WERI-Rb-1 (cell line): ENCODE measurements around the gene FAM149A.

Experiments
- DNase-seq: peaks from one replicate; pipeline ENCODE4 v3.0.0-alpha.2; 2020
- H3K27ac ChIP-seq: fragments of 250-450 bp; sonication (Bioruptor Pico); 2 replicates; pipeline ENCODE4 v1.5.1; 2020; ENCODE audit warnings: mild to moderate bottlenecking, moderate library complexity
- H3K27me3 ChIP-seq: fragments of 250-450 bp; sonication (Bioruptor Pico); 2 replicates; pipeline ENCODE4 v1.5.1; 2021; ENCODE audit warnings: mild to moderate bottlenecking, low read depth, moderate library complexity; ENCODE audit not compliant: insufficient read depth, severe bottlenecking
- H3K36me3 ChIP-seq: fragments of 250-450 bp; sonication (Bioruptor Pico); 2 replicates; pipeline ENCODE4 v1.5.1; 2020; ENCODE audit warnings: mild to moderate bottlenecking, moderate library complexity
- H3K4me3 ChIP-seq: 2 replicates; pipeline ENCODE4 v1.5.1; 2011; ENCODE audit warnings: low read depth, mild to moderate bottlenecking, control low read depth, low read length
- H3K9me3 ChIP-seq: fragments of 250-450 bp; sonication (Bioruptor Pico); 2 replicates; pipeline ENCODE4 v1.5.1; 2021; ENCODE audit warnings: mild to moderate bottlenecking, moderate library complexity; ENCODE audit not compliant: severe bottlenecking
- TF ChIP-seq, protein P1 (sequence below): IDR thresholded peaks from 2 replicates; pipeline ENCODE4 v1.5.1; 2011; ENCODE audit warnings: low read depth, mild to moderate bottlenecking, control low read depth, inconsistent platforms, low read length

FAM149A gene

DNA sequence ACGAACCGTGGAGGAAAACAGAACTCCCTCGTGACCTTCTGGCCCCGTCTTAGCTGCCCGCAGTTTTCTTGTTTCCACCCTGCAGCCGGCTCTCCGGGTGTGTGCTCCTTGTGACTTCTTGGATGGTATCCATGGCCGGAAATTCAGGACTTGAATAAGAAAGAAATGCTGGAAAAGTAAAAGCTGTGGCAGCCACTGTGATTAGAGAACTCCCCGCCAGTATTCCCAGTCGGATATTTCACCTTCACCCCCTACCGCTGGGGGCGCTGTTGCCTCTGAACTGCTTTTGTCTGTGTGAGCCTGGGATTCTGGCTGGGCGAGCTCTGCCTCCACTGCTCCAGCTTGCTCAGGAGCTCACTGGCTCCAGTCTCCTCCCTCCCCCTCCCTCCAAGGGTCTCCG, 45.4 kb downstream of the FAM149A start:
- Histone ChIP-seq H3K36me3 (no peaks in the 10 kb centered on the region), H3K27me3 (peaks cover 61% of the 10 kb centered on the region), H3K9me3 (no peaks in the 10 kb centered on the region), H3K4me3 (no peak overlapping the region), H3K27ac (no peak overlapping the region)
- TF ChIP-seq, protein P1, sequence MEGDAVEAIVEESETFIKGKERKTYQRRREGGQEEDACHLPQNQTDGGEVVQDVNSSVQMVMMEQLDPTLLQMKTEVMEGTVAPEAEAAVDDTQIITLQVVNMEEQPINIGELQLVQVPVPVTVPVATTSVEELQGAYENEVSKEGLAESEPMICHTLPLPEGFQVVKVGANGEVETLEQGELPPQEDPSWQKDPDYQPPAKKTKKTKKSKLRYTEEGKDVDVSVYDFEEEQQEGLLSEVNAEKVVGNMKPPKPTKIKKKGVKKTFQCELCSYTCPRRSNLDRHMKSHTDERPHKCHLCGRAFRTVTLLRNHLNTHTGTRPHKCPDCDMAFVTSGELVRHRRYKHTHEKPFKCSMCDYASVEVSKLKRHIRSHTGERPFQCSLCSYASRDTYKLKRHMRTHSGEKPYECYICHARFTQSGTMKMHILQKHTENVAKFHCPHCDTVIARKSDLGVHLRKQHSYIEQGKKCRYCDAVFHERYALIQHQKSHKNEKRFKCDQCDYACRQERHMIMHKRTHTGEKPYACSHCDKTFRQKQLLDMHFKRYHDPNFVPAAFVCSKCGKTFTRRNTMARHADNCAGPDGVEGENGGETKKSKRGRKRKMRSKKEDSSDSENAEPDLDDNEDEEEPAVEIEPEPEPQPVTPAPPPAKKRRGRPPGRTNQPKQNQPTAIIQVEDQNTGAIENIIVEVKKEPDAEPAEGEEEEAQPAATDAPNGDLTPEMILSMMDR = peak; percentile 53
- peak; percentile 55 for DNase-seq

DNA sequence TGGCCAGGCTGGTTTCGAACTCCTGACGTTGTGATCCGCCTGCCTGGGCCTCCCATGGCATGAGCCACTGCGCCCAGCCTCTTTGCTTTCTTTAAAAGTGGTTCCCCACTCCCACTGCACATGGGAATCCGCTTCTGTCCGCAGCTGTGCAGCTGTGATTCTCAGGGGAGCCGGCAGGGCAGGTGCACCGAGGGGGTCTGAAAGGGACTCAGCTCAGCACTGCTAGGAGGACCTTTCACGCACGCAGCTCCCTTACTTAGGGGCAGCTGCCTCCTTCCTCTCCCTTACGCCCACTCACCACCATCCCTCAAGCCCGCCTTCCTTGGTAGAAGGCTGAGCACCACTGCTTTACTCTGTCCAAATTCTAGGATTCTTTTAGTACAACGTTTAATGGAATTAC, 46.4 kb downstream of the FAM149A start:
- Histone ChIP-seq H3K27me3 (peaks cover 56% of the 10 kb centered on the region), H3K9me3 (no peaks in the 10 kb centered on the region), H3K4me3 (no peak overlapping the region), H3K27ac (no peak overlapping the region), H3K36me3 (no peaks in the 10 kb centered on the region)
- no peak for DNase-seq
- TF ChIP-seq, protein P1 = no peak

DNA sequence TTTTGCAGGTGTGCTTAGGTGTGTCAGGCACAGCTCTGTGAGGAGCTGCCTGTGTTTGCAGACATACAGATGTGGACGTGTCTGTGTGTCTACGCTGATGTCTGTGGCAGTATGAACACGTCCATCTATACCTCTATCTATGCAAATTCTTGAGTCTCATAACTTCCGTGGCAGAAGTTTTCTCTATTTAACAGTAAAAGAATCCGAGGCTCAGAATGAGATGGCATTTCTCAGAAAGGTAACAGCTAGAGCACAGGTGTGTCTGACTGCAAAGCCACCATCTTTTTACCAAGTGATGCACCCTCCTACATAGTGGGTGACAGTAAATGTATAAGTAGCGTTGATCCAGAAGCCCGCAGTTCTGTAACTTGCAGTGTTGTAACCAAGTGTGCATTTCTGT, 47.0 kb downstream of the FAM149A start:
- TF ChIP-seq, protein P1 = no peak
- Histone ChIP-seq H3K4me3 (no peak overlapping the region), H3K27me3 (peaks cover 53% of the 10 kb centered on the region), H3K9me3 (no peaks in the 10 kb centered on the region), H3K27ac (no peak overlapping the region), H3K36me3 (no peaks in the 10 kb centered on the region)
- no peak for DNase-seq

DNA sequence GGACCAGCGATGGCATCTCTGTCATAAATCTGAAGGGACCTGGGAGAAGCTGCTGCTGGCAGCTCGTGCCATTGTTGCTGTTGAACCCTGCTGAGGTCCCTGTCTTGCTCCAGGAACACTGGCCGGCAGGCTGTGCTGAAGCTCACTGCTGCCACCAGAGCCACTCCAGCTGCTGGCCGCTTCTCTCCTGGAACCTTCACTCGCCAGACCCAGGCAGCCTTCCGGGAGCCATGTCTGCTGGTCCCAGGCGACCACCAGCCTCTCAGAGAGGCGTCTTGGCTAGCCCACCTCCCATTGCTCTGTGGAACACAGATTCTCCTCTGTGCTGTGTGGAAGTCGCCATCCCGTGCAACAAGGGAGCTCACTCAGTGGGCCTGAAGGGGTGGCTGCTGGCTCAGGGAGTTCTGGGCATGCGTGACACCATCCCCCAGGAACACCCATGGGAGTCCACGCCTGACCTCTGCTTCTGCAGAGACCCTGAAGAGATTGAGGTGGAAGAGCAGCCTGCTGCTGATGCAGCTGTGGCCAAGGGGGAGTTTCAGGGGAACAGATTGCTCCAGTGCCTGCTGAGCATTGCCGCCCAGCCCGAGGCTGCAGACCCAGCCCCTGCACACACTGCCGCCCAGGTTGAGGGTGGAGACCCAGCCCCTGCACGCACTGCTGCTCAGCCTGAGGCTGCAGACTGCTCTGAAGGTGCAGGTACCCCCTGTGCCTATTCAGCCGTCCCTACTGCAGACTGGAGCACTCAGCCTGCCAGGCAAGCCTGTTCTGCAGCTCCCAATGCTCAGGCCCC, 53.7 kb downstream of the FAM149A start:
- Histone ChIP-seq H3K27me3 (peaks cover 22% of the 10 kb centered on the region), H3K4me3 (no peak overlapping the region), H3K27ac (no peak overlapping the region), H3K36me3 (no peaks in the 10 kb centered on the region), H3K9me3 (no peaks in the 10 kb centered on the region)
- no peak for DNase-seq
- TF ChIP-seq, protein P1 = no peak

DNA sequence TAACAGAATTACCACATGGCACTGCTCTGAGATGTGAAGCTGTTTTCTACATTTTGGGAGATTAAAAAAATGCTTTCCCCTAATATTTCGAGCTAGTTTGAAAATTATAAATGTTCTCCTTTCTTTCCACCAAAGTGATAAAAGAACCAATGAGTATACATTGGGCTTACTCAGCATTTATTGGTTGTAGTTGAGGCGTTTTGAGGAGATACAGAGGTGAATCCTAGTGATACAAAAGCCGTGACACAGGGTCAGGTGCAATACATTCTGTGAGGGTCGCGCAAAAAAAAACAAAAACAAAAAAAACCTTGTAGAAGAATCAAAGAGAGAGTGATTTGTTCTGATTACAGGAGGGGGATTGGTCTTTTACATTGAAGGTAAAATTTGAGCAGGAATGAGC, 54.5 kb downstream of the FAM149A start:
- TF ChIP-seq, protein P1 = no peak
- no peak for DNase-seq
- peaks cover 18% of the 10 kb centered on the region for H3K27me3 ChIP-seq

DNA sequence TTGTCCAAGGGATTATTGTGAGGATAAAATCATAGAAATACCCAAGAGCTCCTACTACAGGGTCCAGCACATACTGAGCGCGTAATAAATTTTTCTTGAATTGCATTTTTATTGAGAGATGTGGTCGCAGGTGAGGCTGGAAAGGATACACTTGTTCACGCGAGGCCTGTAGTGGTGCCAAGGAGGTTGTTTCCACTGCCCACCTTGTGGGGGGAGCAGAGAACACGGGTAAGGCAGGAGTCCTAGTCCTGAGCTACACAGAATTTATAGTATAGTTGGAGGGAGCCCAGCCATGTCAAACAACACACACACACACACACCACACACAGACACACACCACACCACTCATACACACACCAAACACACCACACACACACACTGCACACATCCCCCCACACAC, 55.1 kb downstream of the FAM149A start:
- no peaks in the 10 kb centered on the region for H3K9me3 ChIP-seq
- TF ChIP-seq, protein P1 = no peak
- no peak overlapping the region for H3K4me3 ChIP-seq
- peaks cover 13% of the 10 kb centered on the region for H3K27me3 ChIP-seq
- DNase-seq = no peak
- H3K36me3 ChIP-seq = no peaks in the 10 kb centered on the region
- no peak overlapping the region for H3K27ac ChIP-seq

More for the DNA sequence above, 54.5 kb downstream of the FAM149A start:
- no peak overlapping the region for H3K27ac ChIP-seq
- H3K9me3 ChIP-seq = no peaks in the 10 kb centered on the region
- H3K4me3 ChIP-seq = no peak overlapping the region
- H3K36me3 ChIP-seq = no peaks in the 10 kb centered on the region
